Measurements from ENCODE around the gene ARHGEF4.
"Not testable (repeated sequence)": the region's sequence is repeated elsewhere in the genome, so short reads cannot be mapped to it uniquely, and the experiment has no call there.

The ARHGEF4 gene

GRCh38 chr2:131054488-131054887, 217.8 kb downstream of the ARHGEF4 start:
- no peak for DNase-seq (ENCODE audit: low spot score)

- DNase-seq (ENCODE audit: low spot score): peak; percentile 83
Measured at GRCh38 chr2:131055169-131056065, 218.7 kb downstream of the ARHGEF4 start.

- DNase-seq (ENCODE audit: low spot score): peak; percentile 49
Measured at GRCh38 chr2:131056204-131056931, 219.7 kb downstream of the ARHGEF4 start.

DNA sequence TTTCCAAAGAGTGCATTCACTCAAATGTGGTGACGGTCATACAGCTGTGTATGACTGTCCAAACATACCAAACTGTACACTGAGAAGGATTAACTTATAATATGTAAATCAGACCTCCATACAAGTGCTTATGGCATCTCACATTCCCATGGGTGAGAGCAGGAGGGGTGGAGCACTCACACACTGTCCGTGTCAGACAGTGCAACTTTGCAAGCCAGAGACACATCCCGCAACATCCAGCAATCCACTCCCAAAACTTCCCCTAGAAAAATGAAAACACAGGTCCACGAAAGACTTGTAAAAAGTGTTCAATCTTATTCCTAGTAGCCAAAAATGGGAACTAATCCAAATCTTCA, 220.2 kb downstream of the ARHGEF4 start:
- DNase-seq (ENCODE audit: low spot score): no peak

DNA sequence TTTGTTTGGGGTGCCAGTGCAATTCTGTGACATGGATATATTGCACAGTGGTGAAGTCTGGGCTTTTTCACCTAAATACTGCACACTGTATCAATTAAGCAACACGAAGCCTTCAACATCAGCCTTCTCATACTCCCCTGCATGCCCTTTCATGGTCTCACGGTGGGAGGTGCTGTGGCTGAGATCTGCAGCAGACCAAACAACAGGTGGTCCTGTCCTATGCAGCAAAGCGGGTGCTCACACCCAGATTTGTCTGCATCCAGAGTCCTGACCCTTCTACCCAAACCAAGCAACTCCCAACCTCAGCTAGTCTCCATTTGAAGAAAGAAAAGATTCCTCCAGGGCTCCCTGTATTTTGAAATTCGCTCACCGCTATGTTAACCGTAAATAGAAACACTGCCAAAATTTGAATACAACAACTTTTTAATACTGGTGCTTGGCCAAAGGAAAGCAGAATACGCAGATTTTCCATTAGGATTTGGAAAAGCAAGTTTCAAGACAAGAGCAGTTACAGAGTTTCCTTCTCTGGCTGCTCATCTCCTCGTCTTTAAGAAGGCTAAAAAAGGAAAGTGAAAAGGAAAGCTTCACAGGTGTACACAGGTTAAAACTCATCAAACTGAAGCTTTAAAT, 221.6 kb downstream of the ARHGEF4 start:
- no peak for DNase-seq (ENCODE audit: low spot score)

- DNase-seq (ENCODE audit: low spot score): no peak
Measured at GRCh38 chr2:131058920-131059319, 222.2 kb downstream of the ARHGEF4 start.

- DNase-seq (ENCODE audit: low spot score): no peak
Measured at GRCh38 chr2:131063501-131064283, 227.0 kb downstream of the ARHGEF4 start.

GRCh38 chr2:131064589-131065512, 228.1 kb downstream of the ARHGEF4 start:
- no peak for DNase-seq (ENCODE audit: low spot score)

GRCh38 chr2:131067465-131068125, 230.9 kb downstream of the ARHGEF4 start:
- no peak for DNase-seq (ENCODE audit: low spot score)

- not testable (repeated sequence) for DNase-seq (ENCODE audit: low spot score)
Measured at GRCh38 chr2:131068172-131068571, 231.5 kb downstream of the ARHGEF4 start.

DNA sequence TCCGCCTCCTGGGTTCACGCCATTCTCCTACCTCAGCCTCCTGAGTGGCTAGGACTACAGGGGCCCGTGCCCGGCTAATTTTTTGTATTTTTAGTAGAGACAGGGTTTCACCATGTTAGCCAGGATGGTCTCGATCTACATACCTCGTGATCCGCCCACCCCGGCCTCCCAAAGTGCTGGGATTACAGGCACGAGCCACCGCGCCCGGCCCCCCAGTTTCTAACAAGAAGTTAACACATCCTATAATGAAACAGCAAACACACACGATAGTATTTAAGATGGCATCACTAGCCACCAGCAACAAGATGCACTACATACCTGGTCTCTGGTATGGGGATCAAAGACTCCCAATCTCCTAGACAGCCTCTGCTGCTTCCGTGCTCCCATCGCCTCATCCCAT, 238.9 kb downstream of the ARHGEF4 start:
- not testable (repeated sequence) for DNase-seq (ENCODE audit: low spot score)

- no peak for DNase-seq (ENCODE audit: low spot score)
Measured at GRCh38 chr2:131076707-131077106, 240.0 kb downstream of the ARHGEF4 start.

DNA sequence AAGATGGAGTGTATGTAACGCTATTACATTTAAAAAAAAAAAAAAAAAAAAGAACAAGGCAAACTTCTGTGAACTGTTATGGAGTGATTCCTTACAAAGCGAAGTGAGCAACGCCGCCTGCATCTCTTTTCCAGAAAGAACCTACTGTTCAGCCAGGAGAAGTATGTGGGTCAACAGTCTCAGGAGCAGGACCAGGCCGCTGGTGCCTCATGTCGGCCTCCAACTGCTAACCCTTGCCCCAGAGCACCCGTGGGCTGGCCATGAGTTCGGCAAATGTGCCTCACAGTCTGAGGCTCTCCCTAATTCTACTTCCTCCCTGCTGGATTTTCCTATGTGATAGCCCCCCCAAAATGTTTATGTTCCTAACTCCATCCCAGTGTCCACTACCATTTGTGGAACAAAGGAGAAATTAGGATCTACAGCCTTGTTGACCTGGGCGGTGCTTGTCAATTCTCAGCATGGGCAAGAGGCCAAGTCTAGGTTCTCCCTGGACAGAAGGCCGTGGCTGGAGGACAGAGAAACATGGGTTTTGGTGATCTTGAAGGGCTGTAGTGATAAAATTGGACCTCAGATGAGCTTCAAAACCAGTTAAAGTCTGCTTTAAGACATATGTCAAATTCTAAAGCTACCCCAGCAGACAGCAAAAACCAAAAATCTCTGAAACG, 240.6 kb downstream of the ARHGEF4 start:
- no peak for DNase-seq (ENCODE audit: low spot score)

GRCh38 chr2:131077966-131078365, 241.3 kb downstream of the ARHGEF4 start:
- no peak for DNase-seq (ENCODE audit: low spot score)

- DNase-seq (ENCODE audit: low spot score): not testable (repeated sequence)
Measured at GRCh38 chr2:131079931-131080330, 243.2 kb downstream of the ARHGEF4 start.

DNA sequence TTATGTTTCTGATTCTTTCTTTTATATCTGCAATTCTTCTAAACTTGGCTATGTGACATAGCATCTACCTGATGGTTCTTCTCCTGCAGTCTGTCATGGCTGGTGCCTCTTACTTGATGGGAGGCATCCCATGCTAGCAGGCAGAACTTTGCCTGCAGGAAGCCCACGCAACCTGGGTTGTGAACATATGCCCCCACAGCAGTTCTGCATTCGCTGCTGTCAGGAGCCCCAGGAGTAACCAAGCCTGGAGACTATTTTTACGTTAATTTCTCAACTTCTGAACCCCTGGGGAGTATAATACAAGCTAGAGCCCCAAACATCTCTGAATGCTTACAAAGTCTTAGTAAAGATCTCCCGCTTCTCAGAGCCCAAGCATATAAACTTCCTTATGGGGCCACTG, 244.5 kb downstream of the ARHGEF4 start:
- DNase-seq (ENCODE audit: low spot score): no peak

DNA sequence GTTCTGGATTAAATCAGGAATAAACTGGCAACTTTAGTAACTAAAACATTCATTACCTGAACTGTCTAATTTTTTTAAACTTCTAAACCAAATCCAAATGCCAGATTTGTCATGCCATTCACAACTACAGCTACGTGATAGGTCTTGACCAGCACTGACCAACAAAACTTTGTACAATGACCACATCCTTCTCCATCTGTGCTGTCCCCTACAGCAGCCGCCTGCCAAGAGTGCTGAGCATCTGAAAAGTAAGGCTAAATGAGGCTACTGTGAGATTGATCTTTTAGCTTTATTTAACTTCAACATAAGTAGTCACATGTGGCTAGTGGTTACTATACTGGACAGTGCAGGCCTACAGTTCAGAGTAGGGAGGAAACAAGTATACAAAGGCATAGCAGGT, 248.9 kb downstream of the ARHGEF4 start:
- no peak for DNase-seq (ENCODE audit: low spot score)

DNA sequence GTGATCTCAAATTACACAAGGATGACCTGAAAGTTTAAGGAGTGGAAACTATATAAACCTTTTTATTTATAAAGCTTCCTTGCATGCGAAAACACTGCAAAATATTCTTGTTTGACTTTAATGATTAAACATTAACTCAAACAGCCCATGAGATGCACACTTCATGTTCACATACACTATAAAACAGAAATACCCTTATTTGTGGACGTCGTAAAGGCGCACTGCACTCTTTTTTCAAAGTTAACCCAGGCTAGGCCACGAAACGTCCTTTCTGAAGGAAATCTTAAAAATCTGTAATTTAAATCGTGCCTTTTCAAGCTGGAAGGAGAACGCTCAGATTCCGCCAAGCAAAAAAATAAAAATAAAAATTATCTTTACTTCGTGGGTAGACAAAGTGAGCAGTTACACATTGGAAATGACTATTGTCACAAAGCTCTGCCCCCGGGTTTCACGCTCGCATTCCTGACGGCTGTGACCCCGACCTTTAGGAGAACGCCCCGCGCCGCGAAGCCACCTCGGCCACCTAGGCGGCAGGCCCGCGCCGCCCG, 255.8 kb downstream of the ARHGEF4 start:
- no peak for DNase-seq (ENCODE audit: low spot score)

DNA sequence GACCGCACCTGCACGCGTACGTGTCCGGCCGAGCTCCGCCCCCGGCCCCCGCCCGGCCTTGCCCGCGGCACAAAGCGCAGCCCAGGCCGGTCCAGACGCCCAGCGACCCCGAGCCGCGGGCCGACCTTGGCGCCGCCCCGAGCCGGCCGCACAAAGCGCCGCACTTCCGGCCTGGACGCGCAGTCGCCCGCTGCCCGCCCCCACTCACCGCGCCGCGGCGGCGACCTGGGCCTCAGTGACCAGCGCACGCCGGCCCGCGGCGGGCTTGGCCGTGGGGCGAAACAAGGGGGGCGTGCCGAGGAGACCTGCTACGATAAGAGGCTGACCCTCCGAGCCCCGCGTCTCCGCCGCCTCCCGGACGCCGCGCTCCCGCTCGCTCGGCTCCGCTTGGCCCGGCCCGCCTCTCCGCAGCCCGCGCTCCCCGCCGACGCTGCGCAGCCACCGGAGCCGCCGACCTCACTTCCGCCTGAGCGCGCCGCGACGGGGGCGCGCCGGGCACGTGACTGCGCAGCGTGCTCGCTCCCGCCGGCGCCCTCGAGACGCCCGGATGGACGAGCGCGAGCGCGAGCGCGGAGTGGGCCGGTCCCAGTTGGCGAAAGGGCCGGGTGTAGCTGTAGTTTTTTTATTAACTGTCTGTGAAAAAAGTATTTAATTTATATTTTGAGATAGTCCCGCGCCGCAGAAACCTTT, 256.4 kb downstream of the ARHGEF4 start, which contains the start of gene FAM168B:
Gene FAM168B, minus strand, starts transcription at position 455 of the 690 bp plus-strand sequence. CDS start 10,814 bp downstream, outside the sequence.
- DNase-seq (ENCODE audit: low spot score): peak; percentile 97

All from GM03348 (cell line).